HG02642 (cell line): ENCODE results near the gene PARD3.
"Not testable (repeated sequence)": the region's sequence is repeated elsewhere in the genome, so short reads cannot be mapped to it uniquely, and the experiment has no call there.

Experiments
- ATAC-seq: cut with Tn5 transposase; IDR thresholded peaks from one replicate; pipeline ENCODE4 v1.9.1; 2021; ENCODE audit warnings: mild to moderate bottlenecking; ENCODE audit not compliant: unreplicated experiment, poor library complexity

PARD3 gene

DNA sequence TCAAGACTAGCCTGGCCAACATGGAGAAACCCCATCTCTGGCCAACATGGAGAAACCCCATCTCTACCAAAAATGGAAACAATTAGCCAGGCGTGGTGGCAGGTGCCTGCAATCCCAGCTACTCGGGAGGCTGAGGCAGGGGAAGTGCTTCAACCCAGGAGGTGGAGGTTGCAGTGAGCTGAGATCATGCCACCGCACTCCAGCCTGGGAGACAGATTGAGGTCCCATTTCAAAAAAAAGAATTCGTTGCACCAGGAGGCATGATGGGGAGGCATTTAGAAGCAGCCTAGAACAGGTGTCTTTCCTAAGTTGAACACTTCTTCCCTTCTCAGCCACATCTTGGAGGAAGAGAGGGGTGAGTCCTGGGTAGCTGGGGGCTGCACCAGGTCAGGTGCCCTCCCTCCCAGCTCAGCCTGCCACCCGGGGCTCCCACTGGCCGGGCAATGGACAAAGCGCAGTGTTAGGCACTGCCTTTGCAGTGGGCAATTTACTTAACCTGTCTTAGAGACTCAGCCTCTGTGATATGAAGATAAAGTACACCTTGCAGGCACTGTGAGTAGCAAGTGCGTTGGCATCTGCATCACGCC, 726.8 kb downstream of the PARD3 start:
- no peak for ATAC-seq

GRCh38 chr10:34087095-34087418, 728.0 kb downstream of the PARD3 start:
- no peak for ATAC-seq

DNA sequence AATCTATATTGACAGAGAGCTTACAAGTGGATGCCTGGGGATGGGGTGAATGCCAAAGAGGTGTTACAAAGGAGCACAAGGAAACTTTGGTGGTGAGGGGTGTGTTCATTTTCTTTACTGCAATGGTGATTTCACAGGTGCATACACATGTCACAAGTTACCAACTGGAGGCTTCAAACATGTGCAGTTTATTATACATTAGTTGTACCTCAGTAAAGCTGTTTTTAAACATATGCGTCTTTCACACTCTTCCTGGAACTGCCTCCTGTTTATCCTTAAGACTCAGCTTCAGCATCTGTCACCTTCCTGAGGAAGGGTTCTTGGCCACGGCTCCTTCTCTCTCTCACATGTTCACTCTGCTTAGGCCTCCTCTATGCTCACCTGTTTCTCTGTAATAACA, 731.5 kb downstream of the PARD3 start:
- ATAC-seq, result no peak

- ATAC-seq, result no peak
Measured at GRCh38 chr10:34081948-34082347, 733.1 kb downstream of the PARD3 start.

DNA sequence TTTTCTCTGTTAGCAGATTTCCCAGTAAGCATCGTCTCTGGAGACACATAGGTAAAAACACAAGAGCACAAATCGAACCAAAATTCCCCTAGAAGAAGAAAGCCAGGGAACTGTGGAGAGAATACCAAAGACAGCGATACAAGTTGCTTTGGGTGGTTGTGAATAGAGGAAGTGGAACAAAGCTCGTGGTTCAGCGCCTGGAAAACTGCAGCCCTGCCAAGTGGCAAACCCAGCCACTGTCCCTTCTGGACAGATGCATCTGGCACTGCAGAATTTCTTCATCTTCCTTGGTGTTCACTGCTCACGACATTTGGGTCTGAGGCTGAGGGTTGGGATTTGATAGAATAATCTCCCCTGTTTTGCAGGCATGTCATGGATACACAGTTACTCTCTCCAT, 733.8 kb downstream of the PARD3 start:
- ATAC-seq, result no peak

- ATAC-seq, result no peak
Measured at GRCh38 chr10:34080485-34081346, 734.4 kb downstream of the PARD3 start.

- ATAC-seq, result no peak
Measured at GRCh38 chr10:34079702-34080484, 735.2 kb downstream of the PARD3 start.

- no peak for ATAC-seq
Measured at GRCh38 chr10:34078745-34079470, 736.2 kb downstream of the PARD3 start.

GRCh38 chr10:34078017-34078744, 736.9 kb downstream of the PARD3 start:
- no peak for ATAC-seq

- ATAC-seq, result no peak
Measured at GRCh38 chr10:34076443-34076842, 738.7 kb downstream of the PARD3 start.

- no peak for ATAC-seq
Measured at GRCh38 chr10:34075254-34075926, 739.7 kb downstream of the PARD3 start.

DNA sequence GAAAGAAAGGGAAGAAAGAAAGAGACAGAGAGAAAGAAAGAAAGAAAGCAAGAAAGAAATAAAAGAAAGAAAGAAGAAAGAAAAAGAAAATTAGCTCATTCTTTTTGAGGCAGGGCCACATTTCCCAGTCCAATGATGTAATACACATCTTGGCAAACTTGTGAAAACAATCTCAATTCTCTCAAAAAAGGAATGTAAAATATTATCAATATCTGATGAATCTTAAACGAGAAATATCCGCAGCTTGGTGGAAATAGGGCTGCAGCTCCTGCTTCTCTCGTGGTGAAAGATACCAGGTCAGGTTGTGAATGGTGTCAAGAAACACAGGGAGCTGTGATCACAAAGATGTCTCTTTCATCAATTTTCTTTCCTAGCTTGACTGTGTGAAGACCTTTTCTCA, 741.0 kb downstream of the PARD3 start:
- no peak for ATAC-seq

- not testable (repeated sequence) for ATAC-seq
Measured at GRCh38 chr10:34067741-34068140, 747.4 kb downstream of the PARD3 start.

DNA sequence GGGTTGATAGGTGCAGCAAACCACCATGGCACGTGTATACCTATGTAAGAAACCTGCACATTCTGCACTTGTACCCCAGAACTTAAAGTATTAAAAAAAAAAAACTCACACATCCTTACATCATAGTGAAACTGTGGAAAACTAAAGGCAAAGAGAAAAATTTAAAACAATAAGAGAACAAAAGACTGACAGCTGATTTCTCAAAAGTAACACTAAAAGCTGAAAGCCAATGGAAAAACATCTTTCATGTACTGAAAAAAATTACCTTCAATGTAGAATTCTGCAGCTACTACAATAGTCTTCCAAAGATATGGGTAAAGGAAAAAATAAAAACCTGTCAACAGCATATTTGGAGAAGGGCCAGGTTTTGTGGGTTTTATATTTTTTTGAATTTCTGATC, 751.5 kb downstream of the PARD3 start:
- ATAC-seq, result no peak

DNA sequence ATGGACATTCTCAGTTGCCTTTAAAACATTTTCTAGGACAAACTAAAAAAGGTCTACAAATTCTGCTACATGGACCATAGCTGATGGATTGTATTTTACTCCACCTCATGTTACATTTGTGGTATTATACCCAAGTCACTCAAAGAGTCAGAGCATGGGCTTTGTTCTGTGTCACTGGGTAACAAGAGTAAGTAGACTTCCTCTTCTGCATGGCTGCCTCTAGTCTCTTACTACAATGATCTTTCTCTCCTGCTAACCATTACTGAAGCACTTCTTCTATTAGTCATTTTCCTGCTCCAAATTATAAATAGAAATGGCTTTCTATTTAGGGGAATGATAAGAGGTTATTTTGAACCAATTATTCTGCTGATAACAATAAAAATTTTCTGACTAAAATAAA, 753.3 kb downstream of the PARD3 start:
- no peak for ATAC-seq
